Stimulated activated CD8-positive, alpha-beta memory T cell treated with anti-CD3 and anti-CD28 coated beads, Interleukin-12 subunit alpha, Interleukin-12 subunit beta, amount 100 ng/mL, for 1 hour (primary cell): ENCODE results near the gene CLDN9.

ENCODE experiments used
- DNase-seq: peaks from one replicate; pipeline ENCODE4 v3.0.0-alpha.2; 2020; ENCODE audit warnings: low read depth

The CLDN9 gene

GRCh38 chr16:3019594-3020246 is 7.0 kb downstream of the CLDN9 start:
- DNase-seq = no peak

- DNase-seq = peak; percentile 50
Measured at GRCh38 chr16:3020247-3020603, 7.5 kb downstream of the CLDN9 start, which contains the start of gene TNFRSF12A. Gene TNFRSF12A (plus strand): TSS chr16:3020368. CDS start chr16:3020398, 30 bp downstream.

GRCh38 chr16:3020604-3021448 is 8.1 kb downstream of the CLDN9 start:
- DNase-seq = peak; percentile 52

GRCh38 chr16:3021449-3022207 is 8.9 kb downstream of the CLDN9 start:
- peak; percentile 62 for DNase-seq

- peak; percentile 86 for DNase-seq
Measured at GRCh38 chr16:3022208-3022683, 9.5 kb downstream of the CLDN9 start.

- no peak for DNase-seq
Measured at GRCh38 chr16:3022684-3023414, 10.1 kb downstream of the CLDN9 start.

- DNase-seq = no peak
Measured at GRCh38 chr16:3023415-3023668, 10.6 kb downstream of the CLDN9 start.

- peak; percentile 90 for DNase-seq
Measured at GRCh38 chr16:3023669-3024478, 11.2 kb downstream of the CLDN9 start, which contains the start of the genes HCFC1R1 and THOC6. Gene HCFC1R1 (minus strand): TSS chr16:3023942. CDS start chr16:3023941, 1 bp downstream. Gene THOC6 (plus strand): TSS chr16:3024035. CDS start chr16:3024327, 292 bp downstream.

GRCh38 chr16:3025032-3026002 is 12.6 kb downstream of the CLDN9 start:
- DNase-seq = no peak

GRCh38 chr16:3026003-3026378 is 13.3 kb downstream of the CLDN9 start:
- DNase-seq = no peak

- no peak for DNase-seq
Measured at GRCh38 chr16:3026609-3027488, 14.1 kb downstream of the CLDN9 start.

GRCh38 chr16:3027489-3027795 is 14.7 kb downstream of the CLDN9 start:
- no peak for DNase-seq

GRCh38 chr16:3027983-3028715 is 15.4 kb downstream of the CLDN9 start:
- peak; percentile 77 for DNase-seq

GRCh38 chr16:3028716-3029319 is 16.1 kb downstream of the CLDN9 start:
- no peak for DNase-seq

GRCh38 chr16:3029491-3030221 is 16.9 kb downstream of the CLDN9 start:
- no peak for DNase-seq

- no peak for DNase-seq
Measured at GRCh38 chr16:3030222-3031212, 17.8 kb downstream of the CLDN9 start.
